Transverse colon (tissue), 4 donors: ENCODE measurements around the gene NCAPD2. TPM values are rescaled to one million over a fixed set of nuclear protein-coding genes. Genes with fewer than 3 reads are reported as not detected.

ENCODE experiments used
- DNase-seq: peaks from one replicate; pipeline ENCODE4 v3.0.0-alpha.2; 2019
- H3K27ac ChIP-seq, 4 donors: fragments of 200-600 bp; sonication (generic); 2 replicates each; pipeline ENCODE4 v1.5.1; 2016 to 2018; ENCODE audit warnings: inconsistent platforms in 4 of 4
- H3K27me3 ChIP-seq: fragments of 200-600 bp; sonication (generic); 2 replicates; pipeline ENCODE4 v1.5.1; 2017; ENCODE audit warnings: inconsistent platforms
- H3K36me3 ChIP-seq, 4 donors: fragments of 200-600 bp; sonication (generic); 2 replicates each; pipeline ENCODE4 v1.5.1; 2017 to 2019; ENCODE audit warnings: inconsistent platforms in 4 of 4
- H3K4me1 ChIP-seq, 4 donors: fragments of 200-600 bp; sonication (generic); 2 replicates each; pipeline ENCODE4 v1.5.1; 2017 to 2020; ENCODE audit warnings: inconsistent platforms in 4 of 4
- H3K4me3 ChIP-seq, 4 donors: fragments of 200-600 bp; sonication (generic); 1 replicate in 1 of 4; 2 replicates in 3 of 4; pipeline versions ENCODE4 v1.5.1 to v1.6.1; 2017 to 2019; ENCODE audit warnings: inconsistent platforms in 4 of 4
- H3K9me3 ChIP-seq, 2 donors: fragments of 200-600 bp; sonication (generic); 2 replicates each; pipeline ENCODE4 v1.5.1; 2017 to 2019; ENCODE audit warnings: inconsistent platforms in 2 of 2
- EP300 ChIP-seq: sonication (generic); formaldehyde crosslinking; IDR thresholded peaks from one replicate; pipeline ENCODE4 v1.6.1; 2017; ENCODE audit warnings: antibody characterized with exemption, low read depth
- POLR2A ChIP-seq: fragments of 450-650 bp; IDR thresholded peaks from one replicate; pipeline ENCODE4 v1.6.1; 2016; ENCODE audit warnings: antibody characterized with exemption, mild to moderate bottlenecking, moderate library complexity
- POLR2AphosphoS5 ChIP-seq, 3 donors: sonication (generic); formaldehyde crosslinking; IDR thresholded peaks; one replicate each; pipeline ENCODE4 v1.6.1; 2016; ENCODE audit warnings: antibody characterized with exemption in 3 of 3
- WGBS, 2 donors: methylation state at CpG; one replicate each; pipeline ENCODE4 v1.1.5; 2018; ENCODE audit warnings: low coverage in 1 of 2; 5-methylcytosine and 5-hydroxymethylcytosine counted together
- in situ Hi-C, 4 donors: fragments of 200-750 bp; cut with MboI; loops; one replicate each; pipeline versions ENCODE4 v1.15.0 to v1.15.1; 2017; ENCODE audit warnings: low sequenced_read_pairs in 3 of 4, low pct_ligation_motif_present in 1 of 4, low pct_unique_long_range_greater_than_20kb in 1 of 4
- intact Hi-C: fragments of 100-400 bp; cut with DNase I; formaldehyde crosslinking; loops from one replicate; pipeline ENCODE4 v1.15.1; 2023; ENCODE audit warnings: low total_unique reads
- total RNA-seq, 4 donors: library from RNA; depleted of rRNA; stranded (reverse); fragments of >200 nt; gene quantifications; one replicate each; pipeline ENCODE4 v1.1.0, GENCODE V29; 2016
- TF ChIP-seq, protein P1 (sequence below), 5 experiments: fragments of 200-600 bp in 3 of 5; fragments of 450-650 bp in 2 of 5; sonication (generic) in 3 of 5; IDR thresholded peaks; 1 replicate in 2 of 5; 2 replicates in 3 of 5; pipeline ENCODE4 v1.5.1; 2016 to 2017; ENCODE audit warnings: antibody characterized with exemption in 5 of 5, inconsistent platforms in 3 of 5, mild to moderate bottlenecking in 2 of 5, moderate library complexity in 1 of 5

NCAPD2 gene
- total RNA-seq, 4 donors from 2014 or later: 18.3 to 20.2 (median 19.2) TPM

GRCh38 chr12:6532051-6532926 is 38.4 kb downstream of the NCAPD2 start:
- H3K36me3 ChIP-seq: peaks cover 0 to 24% (median 14%) of the 10 kb centered on the region in 4 donors
- H3K4me3 ChIP-seq: peak overlapping the region in 2 of 4 donors; percentile 72 to 82
- DNase-seq: peak; percentile 71
- 18 to 71% methylated on average over 2 to 20 of the region's 20 CpGs for WGBS, 2 donors
- intact Hi-C loops (loop anchor here (10.0 kb wide), 1 partner anchor 207 kb away; no protein-coding TSS in a partner anchor), in situ Hi-C loops (loop anchor here in 1 of 4 donors (25.0 kb wide), 2 partner anchors 95 to 195 kb away; partner anchors contain the start of genes CD27 and TNFRSF1A)
- H3K27ac ChIP-seq: peak overlapping the region; percentile 94 to 98 (median 98)
- H3K4me1 ChIP-seq: peaks cover 27 to 42% (median 35%) of the 10 kb centered on the region in 4 donors
- H3K27me3 ChIP-seq: no peaks in the 10 kb centered on the region
- TF ChIP-seq POLR2A (peak; percentile 17), POLR2AphosphoS5 (IDR thresholded peaks at IDR 0.05) (peak; percentile 40 to 63 (median 53)), EP300 (no peak)
- TF ChIP-seq, protein P1, sequence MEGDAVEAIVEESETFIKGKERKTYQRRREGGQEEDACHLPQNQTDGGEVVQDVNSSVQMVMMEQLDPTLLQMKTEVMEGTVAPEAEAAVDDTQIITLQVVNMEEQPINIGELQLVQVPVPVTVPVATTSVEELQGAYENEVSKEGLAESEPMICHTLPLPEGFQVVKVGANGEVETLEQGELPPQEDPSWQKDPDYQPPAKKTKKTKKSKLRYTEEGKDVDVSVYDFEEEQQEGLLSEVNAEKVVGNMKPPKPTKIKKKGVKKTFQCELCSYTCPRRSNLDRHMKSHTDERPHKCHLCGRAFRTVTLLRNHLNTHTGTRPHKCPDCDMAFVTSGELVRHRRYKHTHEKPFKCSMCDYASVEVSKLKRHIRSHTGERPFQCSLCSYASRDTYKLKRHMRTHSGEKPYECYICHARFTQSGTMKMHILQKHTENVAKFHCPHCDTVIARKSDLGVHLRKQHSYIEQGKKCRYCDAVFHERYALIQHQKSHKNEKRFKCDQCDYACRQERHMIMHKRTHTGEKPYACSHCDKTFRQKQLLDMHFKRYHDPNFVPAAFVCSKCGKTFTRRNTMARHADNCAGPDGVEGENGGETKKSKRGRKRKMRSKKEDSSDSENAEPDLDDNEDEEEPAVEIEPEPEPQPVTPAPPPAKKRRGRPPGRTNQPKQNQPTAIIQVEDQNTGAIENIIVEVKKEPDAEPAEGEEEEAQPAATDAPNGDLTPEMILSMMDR (IDR thresholded peaks at IDR 0.05): no peak
- H3K9me3 ChIP-seq: no peaks in the 10 kb centered on the region

DNA sequence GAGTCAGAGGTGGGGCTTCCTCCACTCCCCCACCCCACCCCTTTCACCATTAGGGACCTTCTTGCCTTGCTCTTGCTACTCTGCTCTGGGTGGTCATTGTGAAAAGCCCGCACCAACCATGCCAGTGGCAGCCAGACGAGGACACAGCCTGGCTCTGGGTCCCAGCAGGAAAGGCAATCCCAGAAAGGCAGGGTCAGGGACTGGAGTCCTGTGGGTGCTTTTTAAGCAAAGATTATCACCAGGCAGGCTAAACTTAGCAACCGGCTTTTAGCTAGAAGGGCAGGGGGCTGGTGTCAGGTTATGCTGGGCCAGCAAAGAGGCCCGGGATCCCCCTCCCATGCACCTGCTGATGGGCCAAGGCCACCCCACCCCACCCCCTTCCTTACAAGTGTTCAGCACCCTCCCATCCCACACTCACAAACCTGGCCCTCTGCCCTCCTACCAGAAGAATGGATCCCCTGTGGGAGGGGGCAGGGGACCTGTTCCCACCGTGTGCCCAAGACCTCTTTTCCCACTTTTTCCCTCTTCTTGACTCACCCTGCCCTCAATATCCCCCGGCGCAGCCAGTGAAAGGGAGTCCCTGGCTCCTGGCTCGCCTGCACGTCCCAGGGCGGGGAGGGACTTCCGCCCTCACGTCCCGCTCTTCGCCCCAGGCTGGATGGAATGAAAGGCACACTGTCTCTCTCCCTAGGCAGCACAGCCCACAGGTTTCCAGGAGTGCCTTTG is 39.2 kb downstream of the NCAPD2 start:
- no peaks in the 10 kb centered on the region for H3K9me3 ChIP-seq
- H3K4me3 ChIP-seq: peak overlapping the region; percentile 71 to 82 (median 72)
- in situ Hi-C loops: loop anchor here in 1 of 4 donors (25.0 kb wide), 2 partner anchors 96 to 196 kb away; partner anchors contain the start of genes CD27 and TNFRSF1A
- TF ChIP-seq POLR2A: peak; percentile 40
- no peak for TF ChIP-seq EP300
- TF ChIP-seq POLR2AphosphoS5 (IDR thresholded peaks at IDR 0.05): peak in 2 of 3 donors; percentile 25 to 69
- peak overlapping the region; percentile 94 to 98 (median 98) for H3K27ac ChIP-seq
- H3K4me1 ChIP-seq: peaks cover 31 to 50% (median 42%) of the 10 kb centered on the region in 4 donors
- H3K27me3 ChIP-seq: no peaks in the 10 kb centered on the region
- peak; percentile 73 for DNase-seq
- intact Hi-C loops: loop anchor here (10.0 kb wide), 1 partner anchor 208 kb away; no protein-coding TSS in a partner anchor
- WGBS, 2 donors: 2% methylated on average over 14 of the region's 14 CpGs; no CpG with 5 or more reads in 1 of the 2 donors
- H3K36me3 ChIP-seq: peaks cover 0 to 18% (median 11%) of the 10 kb centered on the region in 4 donors

GRCh38 chr12:6533653-6533922 is 39.7 kb downstream of the NCAPD2 start:
- TF ChIP-seq POLR2AphosphoS5 (IDR thresholded peaks at IDR 0.05) (no peak), POLR2A (no peak), EP300 (no peak)
- TF ChIP-seq, protein P1 (IDR thresholded peaks at IDR 0.05): no peak
- intact Hi-C loops (loop anchor here (10.0 kb wide), 1 partner anchor 209 kb away; no protein-coding TSS in a partner anchor), in situ Hi-C loops (loop anchor here in 1 of 4 donors (25.0 kb wide), 2 partner anchors 96 to 196 kb away; partner anchors contain the start of genes CD27 and TNFRSF1A)
- Histone ChIP-seq H3K9me3 (no peaks in the 10 kb centered on the region), H3K27me3 (no peaks in the 10 kb centered on the region), H3K27ac (peak overlapping the region; percentile 94 to 98 (median 98)), H3K4me1 (peaks cover 31 to 55% (median 42%) of the 10 kb centered on the region in 4 donors), H3K36me3 (peaks cover 0 to 16% (median 11%) of the 10 kb centered on the region in 4 donors), H3K4me3 (peak overlapping the region; percentile 71 to 82 (median 72))
- no peak for DNase-seq
- WGBS, 2 donors: 0% methylated on average over 9 of the region's 9 CpGs; no CpG with 5 or more reads in 1 of the 2 donors

GRCh38 chr12:6533923-6534694 is 40.2 kb downstream of the NCAPD2 start, which contains the start of gene GAPDH:
Gene GAPDH, plus strand, starts transcription at chr12:6534517. Its CDS starts 316 bp downstream, at chr12:6534833.
- in situ Hi-C loops: loop anchor here in 1 of 4 donors (25.0 kb wide), 2 partner anchors 97 to 197 kb away; partner anchors contain the start of genes CD27 and TNFRSF1A

More at GRCh38 chr12:6533923-6534694, 40.2 kb downstream of the NCAPD2 start, which contains the start of gene GAPDH:
- no peaks in the 10 kb centered on the region for H3K27me3 ChIP-seq
- peaks cover 31 to 60% (median 42%) of the 10 kb centered on the region in 4 donors for H3K4me1 ChIP-seq
- WGBS, 2 donors: 0% methylated on average over 47 of the region's 62 CpGs; no CpG with 5 or more reads in 1 of the 2 donors
- peak within 1 kb of the TSS; percentile 94 to 98 (median 98) for H3K27ac ChIP-seq
- H3K36me3 ChIP-seq: peaks cover 0 to 16% (median 8%) of the 10 kb centered on the region in 4 donors
- peak; percentile 94 for DNase-seq
- intact Hi-C loops: loop anchor here (10.0 kb wide), 1 partner anchor 209 kb away; no protein-coding TSS in a partner anchor
- H3K4me3 ChIP-seq: peak within 1 kb of the TSS; percentile 72 to 88 (median 78)
- H3K9me3 ChIP-seq: no peaks in the 10 kb centered on the region
- TF ChIP-seq POLR2AphosphoS5 (IDR thresholded peaks at IDR 0.05) (peak; percentile 99 to 100 (median 100)), EP300 (no peak), POLR2A (peak; percentile 99)
